ENCODE measurements around the gene COQ3. TPM values are rescaled to one million over a fixed set of nuclear protein-coding genes. Genes with fewer than 3 reads are reported as not detected.

COQ3 gene
- total and polyA plus RNA-seq, 4 donors, result 3.8 to 9.4 (median 8.0) TPM

DNA sequence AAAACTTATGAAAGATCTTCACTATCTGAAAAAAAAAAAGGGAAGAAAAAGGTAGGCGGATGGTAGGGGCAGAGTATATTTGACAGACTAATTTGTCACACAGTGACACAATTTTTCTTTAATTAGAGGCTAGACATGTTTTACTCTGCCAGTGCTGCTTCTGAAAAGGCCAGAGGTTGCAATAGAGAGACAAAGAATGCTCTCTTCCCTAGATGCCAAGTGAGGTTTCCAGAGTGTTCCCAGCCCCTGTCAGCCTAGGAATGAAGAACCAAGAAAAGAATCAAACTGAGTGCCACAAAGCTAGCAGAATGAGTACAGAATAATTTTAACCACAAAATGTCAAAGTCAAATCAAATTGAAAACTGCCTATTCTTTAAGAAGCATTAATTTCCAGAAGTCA lies 18.1 kb upstream of the COQ3 start:
- Histone ChIP-seq H3K36me3 (ENCODE audit: control insufficient read depth in 4 of 4, insufficient read depth in 3 of 4, low read depth in 1 of 4, low read length in 3 of 4) (peaks cover 2 to 27% (median 18%) of the 10 kb centered on the region in 4 donors), H3K9me3 (ENCODE audit: control insufficient read depth in 4 of 4, low read length in 3 of 4) (no peaks in the 10 kb centered on the region), H3K27ac (ENCODE audit: low read depth in 1 of 2, low read length in 2 of 2) (no peak overlapping the region), H3K4me3 (ENCODE audit: low read depth in 1 of 3, low read length in 3 of 3) (no peak overlapping the region), H3K27me3 (ENCODE audit: control insufficient read depth in 4 of 4, insufficient read depth in 4 of 4, low read length in 3 of 4) (no peaks in the 10 kb centered on the region), H3K4me1 (ENCODE audit: control insufficient read depth in 4 of 4, insufficient read depth in 4 of 4, low read length in 3 of 4) (peaks cover 0 to 21% (median 1%) of the 10 kb centered on the region in 4 donors), H3K9ac (ENCODE audit: low read depth in 1 of 2, low read length in 2 of 2) (no peak overlapping the region)
- TF ChIP-seq HNF4A (conservative IDR thresholded peaks at IDR 0.05) (no peak), FOXA1 (IDR thresholded peaks at IDR 0.05) (no peak), SP1 (IDR thresholded peaks at IDR 0.05) (no peak), YY1 (IDR thresholded peaks at IDR 0.05) (no peak), RXRA (IDR thresholded peaks at IDR 0.05) (no peak), GABPA (IDR thresholded peaks at IDR 0.05 in 1 of 2, conservative IDR thresholded peaks at IDR 0.05 in 1 of 2) (no peak), REST (IDR thresholded peaks at IDR 0.05) (no peak), HNF4G (IDR thresholded peaks at IDR 0.05) (no peak), EGR1 (IDR thresholded peaks at IDR 0.05; ENCODE audit: low read depth in 2 of 2) (no peak), CTCF (IDR thresholded peaks at IDR 0.05; ENCODE audit: low read depth, low read length, missing input control) (no peak), JUND (IDR thresholded peaks at IDR 0.05) (no peak), ATF3 (IDR thresholded peaks at IDR 0.05) (no peak), NR2F2 (IDR thresholded peaks at IDR 0.05) (no peak), TAF1 (conservative IDR thresholded peaks at IDR 0.05) (no peak), RAD21 (IDR thresholded peaks at IDR 0.05) (no peak)
- TF ChIP-seq, protein P1, sequence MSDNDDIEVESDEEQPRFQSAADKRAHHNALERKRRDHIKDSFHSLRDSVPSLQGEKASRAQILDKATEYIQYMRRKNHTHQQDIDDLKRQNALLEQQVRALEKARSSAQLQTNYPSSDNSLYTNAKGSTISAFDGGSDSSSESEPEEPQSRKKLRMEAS (IDR thresholded peaks at IDR 0.05), result no peak
- 93% methylated on average over 1 of the region's 1 CpG for WGBS
- DNase-seq (ENCODE audit: low spot score), result no peak

GRCh38 chr6:99409672-99410071 lies 15.7 kb upstream of the COQ3 start:
- H3K4me1 ChIP-seq (ENCODE audit: control insufficient read depth in 4 of 4, insufficient read depth in 4 of 4, low read length in 3 of 4), result peaks cover 0 to 10% (median 1%) of the 10 kb centered on the region in 4 donors
- no peaks in the 10 kb centered on the region for H3K9me3 ChIP-seq (ENCODE audit: control insufficient read depth in 4 of 4, low read length in 3 of 4)
- H3K27ac ChIP-seq (ENCODE audit: low read depth in 1 of 2, low read length in 2 of 2), result no peak overlapping the region
- H3K4me3 ChIP-seq (ENCODE audit: low read depth in 1 of 3, low read length in 3 of 3), result no peak overlapping the region
- no peak overlapping the region for H3K9ac ChIP-seq (ENCODE audit: low read depth in 1 of 2, low read length in 2 of 2)
- TF ChIP-seq FOXA2 (IDR thresholded peaks at IDR 0.05) (peak; percentile 43), RXRA (IDR thresholded peaks at IDR 0.05) (no peak), RAD21 (IDR thresholded peaks at IDR 0.05) (no peak)
- DNase-seq (ENCODE audit: low spot score), result no peak
- no peaks in the 10 kb centered on the region for H3K27me3 ChIP-seq (ENCODE audit: control insufficient read depth in 4 of 4, insufficient read depth in 4 of 4, low read length in 3 of 4)
- H3K36me3 ChIP-seq (ENCODE audit: control insufficient read depth in 4 of 4, insufficient read depth in 3 of 4, low read depth in 1 of 4, low read length in 3 of 4), result peaks cover 8 to 41% (median 32%) of the 10 kb centered on the region in 4 donors
